Stimulated activated CD8-positive, alpha-beta memory T cell treated with anti-CD3 and anti-CD28 coated beads, Interleukin-4, amount 100 ng/mL, for 4 hours (primary cell): ENCODE data around the gene CMTM5.

Source experiments
- DNase-seq, 2 donors: peaks; one replicate each; pipeline ENCODE4 v3.0.0-alpha.2; 2020; ENCODE audit warnings: low read depth in 2 of 2, low spot score in 1 of 2

Gene CMTM5, protein sequence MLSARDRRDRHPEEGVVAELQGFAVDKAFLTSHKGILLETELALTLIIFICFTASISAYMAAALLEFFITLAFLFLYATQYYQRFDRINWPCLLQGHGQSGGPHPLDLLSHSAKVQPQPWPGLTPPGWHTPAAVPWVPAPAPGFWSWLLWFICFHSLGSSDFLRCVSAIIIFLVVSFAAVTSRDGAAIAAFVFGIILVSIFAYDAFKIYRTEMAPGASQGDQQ

DNA sequence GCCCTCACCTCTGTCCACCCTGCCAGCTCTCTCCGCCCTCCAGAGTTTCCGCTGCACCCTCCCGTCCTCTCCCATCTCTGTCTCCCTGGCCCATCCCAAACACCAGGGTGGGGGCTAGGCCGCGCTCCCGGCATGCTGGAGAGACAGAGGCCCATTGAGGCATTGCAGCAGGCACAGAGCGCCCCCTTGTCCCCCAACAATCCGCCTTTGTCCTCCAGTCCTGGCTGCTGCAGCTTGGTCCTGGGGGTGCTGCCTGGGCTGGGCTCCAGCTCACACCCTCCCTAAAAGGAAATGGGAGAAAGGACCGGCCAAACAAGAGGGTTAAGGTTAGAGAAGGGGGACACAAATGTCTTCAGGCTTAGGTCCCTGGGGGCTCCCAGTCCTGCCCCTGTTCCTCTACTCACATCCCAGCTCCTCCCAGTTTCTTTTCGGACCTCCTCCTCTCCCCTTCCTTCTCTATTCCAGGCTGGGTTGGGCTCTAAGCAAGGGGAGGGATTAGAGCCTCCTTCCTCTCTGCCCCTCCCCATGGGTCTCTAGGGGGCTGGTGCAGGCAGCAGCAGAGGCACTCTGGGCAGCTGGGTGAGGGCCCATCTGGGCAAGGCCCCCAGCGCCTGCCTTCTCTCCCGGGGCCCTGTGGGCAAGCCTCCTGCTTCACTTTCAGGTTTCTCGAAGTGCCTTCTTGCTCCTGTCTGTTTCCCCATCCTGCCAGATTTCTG is at the start of gene CMTM5:
CMTM5 (plus strand) TSS at position 565 of the 716 bp plus-strand sequence. CDS start 206 bp downstream, outside the sequence.
- no peak for DNase-seq

DNA sequence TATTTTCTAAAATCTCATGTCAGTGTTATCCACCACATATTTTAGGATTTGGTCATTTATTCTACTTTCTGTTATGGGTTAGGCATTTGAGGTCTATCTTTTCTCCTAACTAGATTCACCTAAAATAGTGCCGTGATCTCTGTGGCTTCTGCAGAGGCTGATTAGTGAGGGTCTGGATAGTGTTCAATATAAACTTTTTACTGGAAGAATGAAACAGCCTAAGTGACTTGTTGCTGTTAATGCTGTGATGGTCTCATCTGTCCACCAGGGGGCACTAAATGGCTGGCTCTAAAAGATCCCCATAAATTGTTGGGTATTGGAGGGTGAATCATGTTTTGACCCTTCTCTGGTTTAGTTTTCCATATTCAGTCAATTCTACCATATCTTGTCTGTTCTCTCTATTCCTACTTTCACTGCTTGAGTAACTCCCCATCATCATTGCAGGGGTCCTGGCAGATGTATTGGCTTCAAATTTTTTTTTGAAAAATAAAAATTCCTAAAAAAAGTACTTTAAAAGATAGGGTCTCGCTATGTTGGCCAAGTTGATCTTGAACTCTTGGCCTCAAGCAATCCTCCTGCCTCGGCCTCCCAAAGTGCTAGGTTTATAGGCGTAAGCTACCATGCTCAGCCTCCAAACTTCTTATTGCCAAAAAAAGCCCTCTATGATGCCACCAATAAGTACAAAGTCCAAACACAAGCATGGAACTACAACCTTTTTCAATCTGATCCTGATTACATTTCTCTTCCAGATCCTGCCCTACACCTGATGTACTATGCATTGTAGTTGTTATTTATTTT is 48.7 kb upstream of the CMTM5 start:
- peak; percentile 30 to 43 for DNase-seq

DNA sequence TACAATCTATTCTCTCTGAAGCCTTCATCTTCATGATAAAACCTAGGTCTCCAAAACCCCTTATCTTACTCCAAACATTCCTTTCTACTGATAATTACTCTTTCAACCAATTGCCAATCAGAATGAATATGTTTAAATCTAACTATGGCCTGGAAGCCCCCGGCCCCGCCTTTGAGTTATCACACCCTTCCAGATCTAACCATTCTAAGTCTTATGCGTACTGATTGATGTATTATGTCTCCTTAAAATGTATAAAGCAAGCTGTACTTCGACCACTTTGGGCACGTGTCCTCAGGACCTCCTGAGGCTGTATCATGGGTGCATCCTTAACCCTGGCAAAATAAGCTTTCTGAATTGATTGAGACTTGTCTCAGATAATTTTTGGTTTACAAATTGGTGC is 41.2 kb upstream of the CMTM5 start:
- DNase-seq: no peak

DNA sequence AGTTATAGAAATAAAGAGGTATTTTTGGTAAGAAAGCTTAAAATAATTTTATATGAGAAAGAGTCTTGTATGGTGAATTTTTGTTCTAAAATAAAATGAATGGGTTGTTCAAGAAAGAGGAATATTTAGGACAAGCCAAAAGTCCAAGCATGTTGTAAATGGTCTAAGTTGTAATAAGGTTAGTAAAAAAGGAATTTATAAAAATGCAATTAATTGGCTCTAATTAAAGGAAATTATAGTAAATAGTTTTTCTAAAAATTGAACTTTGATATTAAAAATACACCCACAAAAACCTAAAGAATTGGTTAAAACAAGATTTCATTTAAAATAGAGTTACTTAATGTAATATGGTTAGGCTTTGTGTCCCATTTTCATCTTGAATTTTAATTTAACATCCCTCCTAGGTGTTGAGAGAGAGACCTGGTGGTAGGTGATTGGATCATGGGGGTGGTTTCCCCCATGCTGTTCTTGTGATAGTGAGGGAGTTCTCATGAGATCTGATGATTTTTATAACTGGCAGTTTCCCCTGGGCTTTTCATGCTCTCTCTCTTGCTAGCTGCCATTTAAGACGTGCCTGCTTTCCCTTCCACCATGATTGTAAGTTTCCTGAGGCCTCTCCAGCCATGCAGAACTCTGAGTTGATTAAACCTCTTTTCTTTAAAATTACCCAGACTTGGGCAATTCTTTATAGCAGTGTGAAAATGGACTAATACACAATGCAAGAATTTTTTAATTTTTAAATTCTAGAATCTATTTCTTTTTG is 37.2 kb upstream of the CMTM5 start:
- DNase-seq: no peak

DNA sequence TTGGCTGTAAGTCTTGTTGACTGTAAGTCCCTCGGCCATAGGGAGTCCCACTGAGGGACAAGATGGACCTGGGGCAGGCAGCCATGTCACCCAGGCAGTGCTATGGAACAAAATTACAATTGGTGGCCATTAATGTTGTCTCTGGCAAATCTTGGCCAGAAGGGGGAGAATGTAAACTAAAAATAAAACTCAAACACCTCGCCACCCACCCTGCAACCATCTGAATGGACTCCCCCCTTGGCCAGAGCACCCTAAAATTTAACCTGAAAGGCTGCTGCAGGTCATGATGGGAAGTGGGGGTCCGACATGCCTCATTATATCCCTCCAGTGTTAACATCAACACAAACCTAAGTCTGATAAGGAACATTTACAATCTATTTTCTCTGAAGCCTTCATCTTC is 32.4 kb upstream of the CMTM5 start:
- no peak for DNase-seq

DNA sequence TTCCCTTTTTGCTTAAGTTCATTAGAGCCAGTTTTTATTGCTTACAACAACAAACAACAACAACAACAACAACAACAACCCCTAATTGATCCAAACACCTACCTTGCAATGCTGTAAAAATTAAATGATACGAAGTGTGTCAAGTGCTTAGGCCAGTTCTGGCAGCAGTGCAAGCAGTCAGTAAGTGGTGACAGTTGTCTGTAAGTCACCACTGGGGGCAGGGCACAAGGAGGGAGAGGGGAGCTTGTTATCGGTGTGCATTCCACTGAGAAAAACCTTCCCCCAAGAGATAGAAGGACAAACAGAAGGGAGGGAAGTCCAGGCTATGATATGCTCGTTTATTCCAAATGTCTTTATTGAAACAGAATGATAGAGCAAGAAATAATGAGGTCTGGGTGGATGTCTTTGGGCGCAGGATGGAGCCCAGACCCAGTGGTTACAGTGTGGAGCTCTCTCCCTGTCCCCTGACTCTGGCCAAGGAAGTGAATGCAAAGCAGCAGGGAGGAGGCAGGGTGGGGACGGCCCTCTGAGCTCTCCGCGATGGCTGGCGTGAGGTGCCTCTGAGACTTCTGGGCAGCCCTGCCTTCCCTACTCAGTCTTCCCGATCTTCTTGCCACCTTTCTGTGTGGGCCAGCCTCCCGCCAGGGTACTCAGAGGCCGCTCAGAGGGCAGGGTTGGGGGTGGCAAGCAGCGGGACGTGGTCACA is 30.7 kb upstream of the CMTM5 start:
- DNase-seq: no peak

DNA sequence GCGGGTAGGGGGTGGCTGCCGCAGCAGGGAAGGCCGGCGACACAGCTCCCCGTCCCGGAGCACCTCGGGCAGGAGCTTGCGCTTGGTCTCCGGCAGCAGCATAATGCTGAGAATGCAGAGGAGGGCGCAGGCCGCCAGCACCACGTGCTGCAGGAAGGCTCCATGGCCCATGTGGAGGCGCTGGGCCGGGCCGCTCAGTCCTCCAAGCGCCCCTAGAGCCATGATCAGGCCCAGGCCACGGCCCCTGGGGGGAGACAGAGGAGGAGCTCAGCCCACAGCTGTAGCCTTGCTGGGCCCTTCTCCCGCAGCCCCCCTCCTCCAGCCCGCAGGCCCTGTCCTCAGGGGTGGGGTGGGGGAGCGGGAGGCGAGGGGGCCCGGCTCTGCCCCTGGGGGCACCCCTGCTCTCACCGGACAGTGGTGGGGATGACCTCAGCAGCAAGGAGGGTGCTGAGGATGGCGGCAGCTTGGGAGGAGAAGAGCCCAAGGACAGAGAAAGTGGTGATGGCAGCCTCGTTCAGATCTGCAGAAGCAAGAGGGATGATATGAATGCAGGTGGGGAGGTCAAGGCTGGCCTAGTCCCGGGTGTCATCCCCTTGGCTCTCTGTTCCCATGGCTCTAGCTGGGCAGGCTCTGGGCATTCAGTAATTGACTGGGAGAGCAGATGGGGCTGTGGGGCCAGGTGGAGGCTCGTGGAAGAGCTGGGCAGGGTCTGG is 30.0 kb upstream of the CMTM5 start:
- DNase-seq: no peak

DNA sequence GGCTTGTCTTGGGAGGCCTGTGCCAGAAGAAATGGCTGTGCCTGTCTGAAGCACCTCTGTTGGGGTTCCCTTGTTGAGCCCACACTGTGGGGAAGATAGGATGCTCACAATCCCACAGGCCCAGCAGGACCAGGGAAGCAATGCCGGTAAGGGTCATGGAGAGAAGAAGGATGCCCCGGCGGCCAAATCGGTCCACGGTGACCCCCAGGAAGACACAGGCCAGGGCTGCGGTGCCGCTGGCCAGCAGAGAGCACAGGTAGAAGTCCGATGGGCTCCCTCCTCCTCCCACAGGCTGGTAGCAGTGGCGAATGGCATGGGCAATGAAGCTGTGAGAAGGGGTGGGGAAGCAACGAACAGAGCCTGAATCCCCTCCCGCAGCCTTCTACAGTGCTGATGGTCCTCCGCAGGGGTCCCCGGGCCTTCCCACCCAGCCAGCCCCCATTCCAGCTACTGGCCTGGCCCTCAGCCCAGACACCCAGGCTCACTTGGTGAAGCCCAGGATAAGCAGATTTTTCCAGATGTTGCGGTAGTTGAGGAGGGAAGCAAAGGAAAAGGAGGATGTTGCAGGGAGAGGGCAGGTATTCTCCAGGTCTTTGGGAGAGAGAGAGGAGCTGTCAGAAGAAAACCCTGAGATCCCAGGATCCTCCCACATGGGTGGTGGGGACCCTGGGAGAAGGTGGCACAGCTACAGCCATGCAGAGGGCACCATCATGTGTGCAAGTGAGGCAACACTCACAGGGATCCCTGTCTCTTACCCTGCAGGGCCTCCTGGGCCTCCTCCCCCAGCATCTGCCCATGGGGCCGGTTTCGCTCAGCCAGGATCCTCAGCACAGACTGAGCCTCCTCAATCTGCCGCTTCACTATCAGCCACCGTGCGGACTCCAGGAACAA is 29.2 kb upstream of the CMTM5 start:
- DNase-seq: no peak

DNA sequence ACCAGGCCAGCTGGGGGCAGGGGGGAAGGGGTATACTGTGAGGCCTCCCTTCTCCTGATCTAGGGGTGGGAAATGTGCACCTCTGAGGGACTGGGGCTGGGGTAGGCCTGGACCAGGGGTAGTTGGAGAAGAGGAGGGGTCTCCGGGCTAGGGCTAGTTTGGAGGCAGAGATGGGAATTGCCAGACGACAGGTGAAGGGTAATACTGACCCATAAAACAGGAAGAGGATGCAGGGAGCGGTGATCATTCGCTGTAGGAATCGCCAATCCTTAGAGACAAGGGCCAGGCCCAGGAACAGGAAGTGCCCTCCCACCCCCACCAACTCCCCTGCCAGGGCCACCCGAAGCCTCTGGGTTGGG is 28.6 kb upstream of the CMTM5 start:
- no peak for DNase-seq

DNA sequence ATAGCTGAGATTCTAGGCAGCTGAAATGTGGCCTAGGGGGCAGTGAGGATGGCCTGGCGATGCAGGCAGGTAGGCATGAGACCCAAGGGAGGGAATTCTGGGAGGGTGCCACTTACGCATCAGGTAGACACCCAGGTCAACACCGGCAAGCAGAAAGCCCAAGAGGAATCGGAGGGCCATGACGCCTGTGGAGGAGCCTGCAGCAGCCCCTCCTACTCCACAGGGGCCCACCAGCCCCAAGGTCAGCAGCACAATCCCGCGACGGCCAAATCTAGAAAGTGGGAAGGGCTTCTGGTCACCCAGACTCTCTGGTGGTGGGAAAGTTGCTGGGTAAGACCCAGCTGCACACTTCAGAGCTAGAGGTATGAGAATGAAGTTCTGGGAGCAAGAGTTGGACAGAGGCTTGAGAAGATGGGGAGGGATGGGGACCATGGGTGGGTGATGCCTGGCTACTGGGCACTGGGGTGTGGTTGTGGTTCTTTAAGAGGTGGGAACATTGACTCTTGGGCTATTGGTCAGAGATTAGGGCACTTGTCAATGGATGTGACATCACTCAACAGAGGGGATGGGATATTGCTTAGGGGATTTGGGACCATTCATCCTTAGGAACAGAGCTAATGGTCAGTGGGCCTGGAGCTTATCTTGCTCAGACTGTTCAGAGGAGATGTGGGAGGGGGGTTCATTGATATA is 27.5 kb upstream of the CMTM5 start:
- no peak for DNase-seq

DNA sequence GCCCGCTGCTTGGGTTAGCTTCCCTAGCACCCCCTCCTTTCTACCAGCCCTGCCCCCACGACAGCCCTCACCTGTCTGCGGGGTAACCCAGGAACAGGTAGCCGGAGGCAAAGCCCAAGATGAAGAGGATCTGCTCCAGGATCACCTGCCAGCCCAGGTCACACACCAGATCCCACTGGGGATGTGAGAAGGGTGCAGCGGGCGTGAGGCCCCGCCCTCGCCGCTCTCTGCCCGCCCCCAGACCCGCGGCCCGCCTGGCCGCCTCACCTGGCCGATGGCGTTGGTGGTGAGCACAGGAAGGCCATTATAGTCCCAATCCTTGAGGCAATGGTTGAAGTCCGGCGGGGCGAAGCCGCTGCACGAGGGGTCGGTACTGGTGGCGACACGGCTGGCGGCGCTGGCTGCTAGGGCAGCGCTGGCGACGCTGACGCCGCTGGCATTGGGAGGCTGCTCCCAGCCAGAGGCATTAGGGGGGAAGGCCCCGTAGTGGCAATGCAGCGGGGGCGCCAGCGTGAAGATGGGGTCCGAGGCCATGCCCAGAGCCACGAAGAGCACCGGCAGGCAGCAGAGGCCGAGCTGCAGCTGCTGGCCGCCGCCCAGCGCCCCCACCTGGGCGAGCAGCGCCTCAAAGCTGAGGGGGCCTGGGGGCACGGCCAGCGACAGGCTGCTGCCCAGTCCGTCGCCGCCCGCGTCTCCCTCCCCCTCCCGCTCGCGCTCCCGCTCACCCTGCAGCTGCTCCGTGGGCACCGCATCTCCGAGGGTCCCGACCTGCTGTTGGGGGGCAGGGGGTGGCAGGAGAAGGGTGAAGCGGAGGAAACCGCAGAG is 25.0 kb upstream of the CMTM5 start:
- DNase-seq: no peak

DNA sequence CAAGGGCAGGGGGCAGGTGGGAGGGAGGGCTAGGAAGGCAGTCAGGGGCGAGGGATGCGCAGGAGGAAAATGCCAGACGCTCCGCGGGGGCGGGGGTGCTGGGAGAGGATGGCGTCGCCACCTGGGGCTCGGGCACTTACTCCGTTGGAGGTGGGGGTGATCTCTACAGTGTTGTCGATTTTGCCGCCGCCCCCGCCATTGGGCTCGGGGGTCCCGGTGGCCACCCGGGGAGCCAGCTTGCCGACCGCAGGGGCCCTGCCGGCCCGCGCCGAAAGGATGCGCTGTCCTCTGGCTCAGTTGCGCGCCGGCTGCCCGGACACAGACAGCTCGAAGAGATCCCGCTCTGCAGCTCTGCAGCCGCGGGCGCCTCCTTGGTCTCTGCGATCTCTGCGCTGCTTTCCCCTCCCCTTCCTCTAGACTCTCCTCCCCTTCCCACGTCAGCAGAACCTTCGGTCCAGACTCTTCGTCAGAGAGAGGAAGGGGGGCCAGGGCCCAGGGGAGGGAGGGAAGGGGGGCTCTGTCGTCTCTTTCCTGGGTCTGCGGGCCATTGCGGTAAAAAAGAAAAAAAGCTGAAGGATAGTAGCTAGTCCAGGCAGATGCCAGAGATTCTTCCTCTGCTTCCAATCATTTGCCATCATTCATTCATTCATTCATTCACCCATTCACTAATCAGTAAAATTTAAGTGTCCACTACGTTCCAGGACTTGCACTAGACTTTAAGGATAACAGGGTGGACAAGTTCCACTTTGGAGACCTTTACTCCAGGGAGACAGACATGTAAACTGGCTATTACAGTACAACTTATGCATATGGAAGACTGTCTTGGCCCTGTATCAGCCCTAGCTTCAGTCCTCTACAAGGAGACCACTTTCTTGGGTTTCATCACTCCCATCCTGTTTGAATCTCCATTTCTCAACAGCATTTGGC is 24.1 kb upstream of the CMTM5 start, which contains the start of gene SLC22A17:
SLC22A17 (minus strand) TSS at position 382 of the 927 bp plus-strand sequence.
- DNase-seq: peak; percentile 5 to 18

DNA sequence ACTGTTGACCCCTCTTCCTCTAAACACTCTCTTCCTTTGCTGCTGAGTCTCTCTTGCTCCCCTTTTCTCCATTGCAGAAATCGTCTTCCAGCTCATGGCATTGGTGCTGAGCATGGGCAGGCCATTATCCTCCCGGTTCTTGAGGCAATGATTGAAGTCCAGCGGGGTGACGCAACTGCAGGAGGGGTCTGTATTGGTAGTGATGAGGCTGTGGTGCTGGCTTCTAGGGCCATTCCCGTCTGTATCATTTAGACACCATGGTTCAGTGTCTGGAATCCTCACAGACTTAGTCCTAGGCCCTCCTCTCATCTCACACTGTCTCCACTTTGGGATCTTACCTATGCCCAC is 23.4 kb upstream of the CMTM5 start:
- no peak for DNase-seq

DNA sequence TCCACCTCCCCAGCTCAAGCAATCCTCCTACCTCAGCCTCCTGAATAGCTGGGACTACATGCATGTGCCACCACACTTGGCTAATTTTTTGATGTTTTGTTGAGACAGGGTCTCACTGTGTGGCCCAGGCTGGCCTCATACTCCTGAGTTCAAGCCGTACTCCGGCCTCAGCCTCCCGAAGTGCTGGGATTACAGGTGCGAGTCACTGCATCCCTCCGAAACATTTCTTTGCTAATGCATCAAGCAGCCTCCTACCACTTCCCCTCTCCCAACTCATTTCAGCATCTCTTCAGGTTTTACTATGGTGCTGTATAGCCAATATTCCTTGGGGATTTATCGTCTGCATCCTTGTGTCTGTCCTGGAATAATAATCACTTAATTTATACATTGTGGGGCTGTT is 21.9 kb upstream of the CMTM5 start:
- no peak for DNase-seq

DNA sequence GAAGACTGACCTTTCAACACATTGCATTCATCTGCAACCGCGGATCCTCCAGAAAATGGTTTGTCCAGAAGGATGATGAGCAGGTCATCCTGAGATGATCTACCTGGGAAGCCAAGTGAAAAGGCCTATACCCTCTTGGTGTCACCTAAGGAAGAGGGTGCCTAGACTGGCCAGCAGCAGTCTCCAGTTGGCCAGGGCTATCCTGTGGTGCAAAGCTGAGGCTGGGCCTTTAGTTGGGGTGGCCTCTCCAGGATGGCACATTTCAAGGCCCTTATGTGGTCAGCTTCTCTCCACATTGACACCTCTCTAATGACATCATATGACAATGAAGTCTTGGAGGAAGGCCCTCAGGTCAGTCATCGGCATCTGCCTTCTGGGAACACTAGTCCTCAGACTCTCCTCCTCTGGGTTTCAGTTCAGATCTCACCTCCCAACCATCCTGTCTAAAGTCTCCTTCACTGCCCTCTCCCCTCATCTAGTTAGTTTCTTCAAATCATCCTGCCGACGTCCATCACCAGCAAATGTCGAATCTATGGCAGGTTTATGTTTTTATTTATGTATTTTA is 20.9 kb upstream of the CMTM5 start:
- DNase-seq: no peak

DNA sequence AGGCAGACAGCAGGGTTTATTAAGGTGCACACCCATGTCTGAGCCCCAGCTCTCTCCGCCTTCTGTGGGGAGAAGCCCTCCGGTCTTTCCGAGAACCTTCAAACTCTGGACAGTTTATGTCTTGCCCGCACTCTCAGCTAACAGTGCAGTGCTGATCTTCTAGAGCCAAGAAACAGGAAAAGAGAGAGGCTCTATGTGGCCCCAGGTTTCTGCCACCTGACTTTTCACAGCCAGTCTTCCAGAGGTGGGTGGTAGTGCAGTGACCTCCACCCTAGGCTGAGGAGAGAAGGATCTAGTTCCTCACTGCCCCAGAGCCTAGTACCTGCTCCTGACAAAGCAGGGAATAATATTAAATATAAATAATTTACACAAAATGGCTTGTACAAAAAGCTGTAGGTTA is 20.2 kb upstream of the CMTM5 start:
- DNase-seq: no peak
